HCEC 1CT (cell line): Measurements from ENCODE around the gene MYO15A.

Experiments
- DNase-seq: peaks from one replicate; pipeline ENCODE4 v3.0.0-alpha.2; 2017

Gene MYO15A

DNA sequence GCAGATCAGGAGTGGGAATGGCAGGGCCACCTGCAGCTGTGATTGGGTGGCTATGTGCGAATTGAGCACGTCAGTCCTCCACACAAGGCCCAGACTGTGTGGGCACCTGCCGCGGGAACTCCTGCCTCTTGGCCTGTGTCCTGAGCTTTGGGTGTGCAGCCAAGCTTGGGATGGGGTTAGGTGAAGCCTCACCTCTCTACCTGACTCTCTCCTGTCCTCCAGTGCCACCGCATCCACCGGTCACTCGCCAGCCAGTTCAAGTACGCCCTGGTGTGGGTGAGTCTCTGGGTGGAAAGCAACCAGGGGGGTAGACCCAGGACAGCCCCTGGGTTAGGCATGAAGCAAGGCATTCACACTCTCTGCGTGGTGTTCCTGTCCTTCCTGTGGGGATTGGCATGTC lies 2.3 kb upstream of the MYO15A start:
- DNase-seq: no peak

DNA sequence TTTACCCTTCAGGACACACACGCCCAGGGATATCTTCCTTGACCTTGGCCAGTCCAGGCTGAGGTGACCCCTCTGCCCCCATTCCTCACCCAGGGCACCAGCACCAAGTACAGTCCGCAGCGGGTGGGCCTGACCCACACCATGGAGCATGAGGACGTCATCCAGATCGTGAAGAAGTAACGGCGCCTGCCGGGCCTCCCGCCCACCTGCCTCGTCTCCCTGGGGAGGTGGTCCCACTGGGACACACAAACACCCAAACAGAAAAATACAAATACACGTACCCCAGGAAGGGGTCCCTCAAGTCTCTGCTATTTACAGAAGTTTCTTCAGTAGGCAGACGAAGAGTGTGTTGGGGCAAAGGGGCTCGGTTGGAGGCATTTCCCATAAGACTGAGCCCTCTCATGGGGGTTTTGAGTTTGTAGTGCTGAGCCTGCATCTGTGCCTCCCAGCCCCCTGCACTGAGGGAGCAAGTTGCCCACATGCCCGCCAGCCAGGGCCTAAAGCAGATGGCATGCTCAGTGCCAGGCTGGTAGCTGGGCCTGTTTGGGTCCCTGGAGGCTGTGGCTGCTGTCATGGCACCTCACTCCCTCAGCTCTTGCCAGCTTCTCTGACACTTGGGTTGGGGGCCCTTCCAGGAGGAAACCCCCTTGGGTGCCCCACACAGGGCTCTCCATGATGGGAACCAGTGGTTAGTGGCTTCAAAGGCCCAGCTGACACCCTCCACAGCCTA lies 1.3 kb upstream of the MYO15A start:
- DNase-seq: no peak

DNA sequence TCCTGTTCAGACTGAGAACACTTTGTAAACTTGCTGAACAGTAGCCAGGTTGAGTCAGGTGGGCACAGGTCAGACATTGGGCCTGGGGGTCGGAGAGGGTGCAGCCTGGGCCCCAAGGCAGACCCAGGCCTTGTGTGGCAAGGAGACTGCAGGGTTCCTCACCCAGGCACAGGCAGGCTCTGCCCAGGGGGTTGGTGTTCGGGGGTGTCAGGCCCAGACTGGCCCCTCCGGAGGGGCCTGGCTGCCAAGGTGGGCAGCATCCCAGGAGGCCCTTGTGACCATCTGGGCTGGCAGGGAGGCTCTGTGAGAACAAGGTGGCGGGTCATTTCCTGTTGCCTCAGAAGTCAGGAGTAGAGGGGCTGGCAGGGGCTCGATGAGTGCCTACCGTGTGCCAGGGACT lies 585 bp upstream of the MYO15A start:
- no peak for DNase-seq

GRCh38 chr17:18109935-18110485 lies 1.5 kb downstream of the MYO15A start:
- no peak for DNase-seq

DNA sequence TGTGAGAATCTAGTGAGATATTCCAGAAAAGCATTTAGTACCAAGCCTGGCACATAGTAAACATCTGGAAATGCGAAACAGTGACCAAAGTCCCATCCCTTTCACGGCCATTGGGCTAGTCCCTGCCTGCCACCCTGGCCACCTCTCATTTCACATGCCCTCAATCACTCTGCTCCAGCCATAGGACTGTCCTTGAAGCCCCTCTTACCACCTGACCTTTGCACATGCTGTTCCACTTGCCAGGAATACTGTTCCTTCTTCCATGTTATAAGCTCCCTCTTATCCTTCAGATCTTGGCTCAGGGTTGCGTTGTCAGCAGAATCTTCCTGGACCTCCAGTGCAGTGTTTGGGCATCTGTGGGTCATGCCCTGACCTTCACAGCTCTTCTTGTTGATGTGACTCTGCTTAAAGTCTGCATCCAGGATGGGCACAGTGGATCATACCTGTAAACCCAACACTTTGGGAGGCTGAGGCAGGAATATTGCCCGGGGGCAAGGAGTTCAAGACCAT lies 2.1 kb downstream of the MYO15A start:
- no peak for DNase-seq

- DNase-seq: no peak
These were observed 2.9 kb downstream of the MYO15A start for GRCh38 chr17:18111330-18111971.

- DNase-seq: no peak
These were observed 7.0 kb downstream of the MYO15A start for GRCh38 chr17:18115517-18115916.

- DNase-seq: no peak
These were observed 7.5 kb downstream of the MYO15A start for GRCh38 chr17:18116078-18116477.

DNA sequence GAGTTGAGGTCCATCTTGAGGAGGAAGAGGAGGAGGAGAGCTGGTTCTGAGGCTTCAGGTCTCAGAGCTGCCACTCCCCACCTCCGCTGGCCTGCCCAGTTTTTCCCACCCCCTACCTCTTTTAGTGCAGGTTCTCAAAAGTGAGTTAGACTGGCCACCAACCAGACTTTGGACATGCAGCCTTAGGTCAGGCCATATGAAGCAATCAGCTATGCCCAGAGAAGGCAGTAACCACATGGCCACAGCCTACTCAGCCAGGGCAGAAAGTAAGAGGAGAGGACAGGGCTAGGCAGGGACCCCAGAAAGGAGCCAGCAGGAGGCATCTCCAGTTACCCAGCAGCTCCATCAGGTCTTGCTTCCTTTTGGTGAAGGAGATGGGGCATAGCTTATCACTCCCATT lies 9.0 kb downstream of the MYO15A start:
- no peak for DNase-seq

DNA sequence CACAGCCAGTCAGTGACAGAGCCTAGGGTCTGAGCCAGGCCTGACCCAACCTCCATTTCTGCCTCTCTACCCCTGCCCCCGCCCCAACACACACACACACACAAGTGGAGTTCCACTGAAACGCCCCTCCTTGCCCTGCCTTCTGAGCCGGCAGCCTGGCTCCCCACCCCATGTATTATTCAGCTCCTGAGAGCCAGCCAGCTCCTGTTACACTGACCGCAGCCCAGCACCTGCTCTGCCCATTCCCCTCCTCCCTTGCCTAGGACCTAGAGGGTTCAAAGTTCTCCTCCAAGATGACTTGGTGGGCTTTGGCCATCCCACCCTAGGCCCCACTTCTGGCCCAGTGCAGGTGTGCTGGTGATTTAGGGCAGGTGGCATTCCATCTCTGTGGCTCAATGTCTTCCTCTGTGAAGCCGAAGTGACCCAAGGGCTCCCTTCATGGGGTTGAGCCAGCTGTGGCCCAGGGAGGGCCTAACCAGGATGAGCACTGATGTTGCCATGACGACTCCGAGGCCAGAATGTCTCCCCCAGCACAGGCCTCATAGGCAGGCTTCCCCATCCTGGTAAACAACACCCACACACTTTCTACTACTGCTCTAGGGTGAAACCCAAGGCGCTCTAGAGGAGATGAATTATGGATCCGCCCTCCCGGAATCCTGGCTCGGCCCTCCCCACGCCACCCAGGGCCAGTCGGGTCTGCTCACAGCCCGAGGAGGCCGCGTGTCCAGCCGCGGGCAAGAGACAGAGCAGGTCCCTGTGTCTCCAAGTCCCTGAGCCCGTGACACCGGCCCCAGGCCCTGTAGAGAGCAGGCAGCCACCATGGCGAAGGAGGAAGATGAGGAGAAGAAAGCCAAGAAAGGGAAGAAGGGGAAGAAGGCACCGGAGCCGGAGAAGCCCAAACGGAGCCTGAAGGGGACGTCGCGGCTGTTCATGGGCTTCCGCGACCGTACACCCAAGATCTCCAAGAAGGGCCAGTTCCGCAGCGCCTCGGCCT lies 9.7 kb downstream of the MYO15A start:
- no peak for DNase-seq

GRCh38 chr17:18119166-18119745 lies 10.7 kb downstream of the MYO15A start:
- no peak for DNase-seq

DNA sequence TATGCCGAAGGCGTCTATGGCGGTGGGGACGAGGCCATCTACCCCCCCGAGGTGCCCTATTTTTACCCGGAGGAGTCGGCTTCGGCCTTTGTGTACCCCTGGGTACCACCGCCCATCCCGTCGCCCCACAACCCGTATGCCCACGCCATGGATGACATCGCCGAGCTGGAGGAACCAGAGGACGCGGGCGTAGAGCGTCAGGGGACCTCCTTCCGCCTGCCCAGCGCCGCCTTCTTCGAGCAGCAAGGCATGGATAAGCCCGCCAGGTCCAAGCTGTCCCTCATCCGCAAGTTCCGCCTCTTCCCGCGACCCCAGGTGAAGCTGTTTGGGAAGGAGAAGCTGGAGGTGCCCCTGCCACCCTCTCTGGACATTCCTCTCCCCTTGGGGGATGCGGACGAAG lies 11.4 kb downstream of the MYO15A start:
- no peak for DNase-seq

DNA sequence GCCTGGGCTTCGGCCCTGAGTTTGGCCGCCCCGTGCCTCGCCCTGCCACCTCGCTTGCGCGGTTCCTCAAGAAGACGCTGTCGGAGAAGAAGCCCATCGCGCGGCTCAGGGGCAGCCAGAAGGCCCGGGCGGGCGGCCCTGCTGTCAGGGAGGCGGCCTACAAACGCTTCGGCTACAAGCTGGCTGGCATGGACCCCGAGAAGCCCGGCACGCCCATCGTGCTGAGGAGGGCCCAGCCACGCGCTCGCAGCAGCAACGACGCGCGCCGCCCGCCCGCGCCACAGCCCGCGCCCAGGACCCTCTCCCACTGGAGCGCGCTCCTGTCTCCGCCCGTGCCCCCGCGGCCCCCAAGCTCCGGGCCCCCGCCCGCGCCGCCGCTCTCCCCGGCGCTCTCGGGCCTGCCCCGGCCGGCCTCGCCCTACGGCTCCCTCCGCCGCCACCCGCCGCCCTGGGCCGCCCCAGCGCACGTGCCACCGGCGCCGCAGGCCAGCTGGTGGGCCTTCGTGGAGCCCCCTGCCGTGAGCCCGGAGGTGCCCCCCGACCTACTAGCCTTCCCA lies 12.0 kb downstream of the MYO15A start:
- DNase-seq: no peak

- DNase-seq: no peak
These were observed 12.8 kb downstream of the MYO15A start for GRCh38 chr17:18121144-18121910.

DNA sequence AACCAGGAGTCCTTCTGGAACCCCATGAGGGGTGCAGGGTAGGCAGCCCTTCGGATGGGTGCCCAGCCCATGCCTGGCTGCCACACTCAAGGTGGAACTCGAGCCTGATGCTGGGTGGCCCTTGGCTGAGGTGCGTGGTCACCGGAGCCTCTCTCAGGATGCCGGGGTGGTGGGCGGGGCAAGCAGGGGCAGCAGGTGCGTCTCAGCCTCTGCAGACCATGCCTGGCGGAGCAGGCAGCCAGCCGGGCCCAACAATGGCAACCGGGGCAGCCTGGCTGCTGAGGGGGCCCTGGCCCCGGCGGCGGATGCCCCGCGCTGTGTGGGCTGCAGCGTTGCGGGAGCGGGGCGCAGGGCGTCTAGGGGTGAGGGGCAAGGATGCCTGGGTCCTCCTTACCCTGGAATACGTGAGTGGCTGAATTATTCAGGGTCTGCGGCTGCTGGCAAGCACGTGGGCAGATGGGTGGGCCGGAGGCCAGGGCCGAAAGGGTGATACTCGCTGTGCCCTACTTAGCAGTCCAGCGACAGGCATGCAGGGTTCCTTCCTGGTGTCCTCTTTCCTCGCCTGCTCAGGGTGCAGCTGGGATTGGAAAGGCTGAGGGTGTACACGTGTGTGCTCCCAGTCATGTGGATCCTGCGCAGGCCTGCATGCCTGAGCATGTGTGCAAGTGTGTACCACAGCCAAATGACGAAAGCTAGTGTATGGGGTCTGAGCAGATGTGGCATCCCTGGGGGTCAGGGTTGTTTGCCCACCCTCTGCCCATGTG lies 14.6 kb downstream of the MYO15A start:
- DNase-seq: no peak

- DNase-seq: no peak
These were observed 16.0 kb downstream of the MYO15A start for GRCh38 chr17:18124345-18125126.

GRCh38 chr17:18129041-18129502 lies 20.5 kb downstream of the MYO15A start:
- DNase-seq: peak; percentile 66

DNA sequence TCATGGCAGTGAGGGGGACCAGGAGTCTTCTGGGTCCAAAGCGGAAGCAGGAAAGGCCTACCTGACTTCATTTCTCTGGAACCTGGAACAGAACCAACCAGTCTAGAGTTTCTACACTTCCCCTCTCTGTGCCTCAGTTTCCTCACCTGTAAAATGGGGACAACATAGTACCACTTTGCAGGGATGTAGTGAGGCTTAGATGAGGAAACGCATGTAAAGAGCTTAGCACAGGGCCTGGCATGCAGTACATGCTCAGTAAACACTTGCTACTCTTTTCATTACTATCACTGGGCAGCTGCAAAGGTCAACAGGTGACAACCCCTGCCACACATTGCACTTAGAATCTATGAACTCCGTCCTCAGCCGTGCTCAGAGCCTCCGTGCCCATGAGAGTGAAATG lies 24.2 kb downstream of the MYO15A start:
- DNase-seq: no peak

GRCh38 chr17:18136357-18136756 lies 27.8 kb downstream of the MYO15A start:
- no peak for DNase-seq
